AG09319 (cell line): Measurements from ENCODE around the gene SIX1.

ENCODE experiments used
- DNase-seq: peaks from one replicate; pipeline ENCODE4 v3.0.0-alpha.2; 2010; ENCODE audit warnings: low read depth; ENCODE audit errors: extremely low read depth
- CTCF ChIP-seq: IDR thresholded peaks from 2 replicates; pipeline ENCODE4 v1.5.1; 2011; ENCODE audit warnings: low read depth, mild to moderate bottlenecking, inconsistent platforms, low read length, moderate library complexity

The SIX1 gene

GRCh38 chr14:60654334-60654821 is 5.1 kb upstream of the SIX1 start:
- DNase-seq: peak; percentile 92
- TF ChIP-seq CTCF: no peak

- no peak for DNase-seq
These were observed 4.5 kb upstream of the SIX1 start for GRCh38 chr14:60653701-60654161.

GRCh38 chr14:60652674-60653651 is 3.7 kb upstream of the SIX1 start:
- DNase-seq: no peak
- no peak for TF ChIP-seq CTCF

More at GRCh38 chr14:60653701-60654161, 4.5 kb upstream of the SIX1 start:
- no peak for TF ChIP-seq CTCF

GRCh38 chr14:60651796-60652673 is 2.8 kb upstream of the SIX1 start:
- TF ChIP-seq CTCF: no peak
- DNase-seq: no peak

- no peak for TF ChIP-seq CTCF
- no peak for DNase-seq
These were observed 2.0 kb upstream of the SIX1 start for GRCh38 chr14:60651086-60651795.

GRCh38 chr14:60650373-60650961 is 1.2 kb upstream of the SIX1 start:
- TF ChIP-seq CTCF: no peak
- DNase-seq: no peak
